MCF 10A (cell line): ENCODE measurements around the gene PTPRN2. TPM values are rescaled to one million over a fixed set of nuclear protein-coding genes. Genes with fewer than 3 reads are reported as not detected.
"Not testable (repeated sequence)": the region's sequence is repeated elsewhere in the genome, so short reads cannot be mapped to it uniquely, and the experiment has no call there.

Experiments used
- BruUV-seq: library from RNA; stranded (reverse); fragments of 400-500 nt; replicated peaks from 2 replicates; lab custom pipeline; 2021; lab: Mats Ljungman, UMichigan
- CTCF ChIA-PET: fragments of 300-600 bp; sonication (Branson Sonifier 250); formaldehyde crosslinking; extraction: SDS; loops from one replicate; lab custom pipeline; 2021; ENCODE audit warnings: antibody characterized with exemption, inconsistent platforms; lab: Yijun Ruan, JAX
- POLR2A ChIA-PET: fragments of 300-600, 350-650 bp; sonication (Branson Sonifier 250); formaldehyde crosslinking; extraction: SDS; loops from one replicate; lab custom pipeline; 2020; ENCODE audit warnings: antibody characterized with exemption, inconsistent platforms; lab: Yijun Ruan, JAX
- DNase-seq: peaks from one replicate; pipeline ENCODE4 v3.0.0-alpha.2; 2018; ENCODE audit not compliant: unreplicated experiment
- H3K27ac Mint-ChIP-seq: one replicate; pipeline ENCODE4 v1.8.0; 2022; ENCODE audit warnings: mild to moderate bottlenecking, low read depth, mixed read lengths; ENCODE audit not compliant: unreplicated experiment
- H3K27me3 Mint-ChIP-seq: one replicate; pipeline ENCODE4 v1.8.0; 2022; ENCODE audit warnings: mixed read lengths; ENCODE audit not compliant: insufficient read depth, unreplicated experiment
- H3K36me3 Mint-ChIP-seq: one replicate; pipeline ENCODE4 v1.8.0; 2022; ENCODE audit warnings: mild to moderate bottlenecking, moderate library complexity, mixed read lengths; ENCODE audit not compliant: insufficient read depth, unreplicated experiment
- H3K4me1 Mint-ChIP-seq: one replicate; pipeline ENCODE4 v1.8.0; 2022; ENCODE audit warnings: mixed read lengths; ENCODE audit not compliant: insufficient read depth, unreplicated experiment
- H3K4me3 Mint-ChIP-seq: one replicate; pipeline ENCODE4 v1.8.0; 2022; ENCODE audit warnings: mild to moderate bottlenecking, moderate library complexity, mixed read lengths; ENCODE audit not compliant: unreplicated experiment
- H3K9me3 Mint-ChIP-seq: one replicate; pipeline ENCODE4 v1.8.0; 2022; ENCODE audit warnings: mixed read lengths; ENCODE audit not compliant: unreplicated experiment
- CTCF ChIP-seq: fragments of 200-600 bp; IDR thresholded peaks from one replicate; pipeline ENCODE4 v1.8.0; 2022; ENCODE audit warnings: antibody characterized with exemption, mild to moderate bottlenecking; ENCODE audit not compliant: unreplicated experiment
- intact Hi-C: fragments of 100-400 bp; cut with micrococcal nuclease; formaldehyde crosslinking; loops from 2 replicates; pipeline ENCODE4 v1.14.1; 2022
- total RNA-seq: library from RNA; stranded (reverse); gene quantifications from 2 replicates; pipeline ENCODE4 v1.2.3, GENCODE V29; 2022

PTPRN2 gene
- total RNA-seq, 1 experiment from 2014 or later: 4.5 TPM

GRCh38 chr7:158310924-158311666 lies 276.5 kb downstream of the PTPRN2 start:
- no peak for DNase-seq
- Mint-ChIP-seq H3K36me3 (no peaks in the 10 kb centered on the region), H3K27me3 (no peaks in the 10 kb centered on the region), H3K27ac (no peak overlapping the region), H3K4me1 (no peaks in the 10 kb centered on the region), H3K4me3 (no peak overlapping the region), H3K9me3 (peaks cover 23% of the 10 kb centered on the region)
- TF ChIP-seq CTCF: no peak
- intact Hi-C loops: no loop called here
- BruUV-seq: no TSS peak
- CTCF ChIA-PET: no interaction called here
- POLR2A ChIA-PET: no interaction called here

DNA sequence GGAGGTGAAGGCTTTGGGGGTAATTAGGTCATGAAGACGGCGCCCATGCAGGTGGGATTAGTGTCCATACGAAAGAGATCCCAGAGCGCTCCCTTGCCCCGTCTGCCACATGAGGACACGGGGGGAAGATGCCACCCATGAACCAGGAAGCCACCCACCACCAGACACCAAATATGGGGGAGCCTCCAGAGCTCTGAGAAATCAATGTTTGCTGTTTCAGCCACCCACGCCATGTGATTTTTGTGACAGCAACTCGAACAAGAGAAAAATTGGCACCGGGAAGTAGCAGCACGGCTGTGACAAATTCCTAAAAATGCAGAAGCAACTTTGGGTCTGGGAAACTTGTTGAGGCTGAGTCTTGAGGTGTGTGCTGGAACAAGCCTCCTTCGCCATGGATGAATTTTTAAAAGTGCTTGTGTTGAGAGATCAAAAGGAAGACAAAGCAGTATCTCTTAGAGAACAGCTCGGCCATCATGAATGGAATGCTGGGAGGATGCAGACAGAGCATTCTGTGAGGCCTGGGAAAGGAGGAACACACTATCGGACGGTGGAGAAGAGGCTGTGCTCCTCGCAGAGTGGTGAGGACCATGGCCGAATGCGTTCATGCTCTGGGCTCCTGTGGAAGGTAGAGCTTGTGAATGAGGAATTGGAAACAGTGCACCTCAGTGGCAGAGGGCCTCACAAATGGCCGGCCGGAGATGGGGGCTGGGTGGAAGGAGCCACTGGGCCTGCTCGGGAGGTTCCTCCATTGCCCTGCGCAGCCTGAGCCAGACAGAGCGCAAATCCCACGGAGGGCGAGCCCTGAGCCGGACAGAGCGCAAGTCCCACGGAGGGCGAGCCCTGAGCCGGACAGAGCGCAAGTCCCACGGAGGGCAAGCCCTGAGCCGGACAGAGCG lies 277.5 kb downstream of the PTPRN2 start:
- intact Hi-C loops: no loop called here
- Mint-ChIP-seq H3K36me3 (peaks cover 3% of the 10 kb centered on the region), H3K9me3 (peaks cover 27% of the 10 kb centered on the region), H3K4me1 (no peaks in the 10 kb centered on the region), H3K27me3 (no peaks in the 10 kb centered on the region), H3K4me3 (no peak overlapping the region), H3K27ac (no peak overlapping the region)
- CTCF ChIA-PET: no interaction called here
- POLR2A ChIA-PET: no interaction called here
- no peak for TF ChIP-seq CTCF
- no peak for DNase-seq
- no TSS peak for BruUV-seq

GRCh38 chr7:158308001-158308400 lies 279.6 kb downstream of the PTPRN2 start:
- Mint-ChIP-seq H3K4me1 (no peaks in the 10 kb centered on the region), H3K36me3 (peaks cover 7% of the 10 kb centered on the region), H3K9me3 (peaks cover 38% of the 10 kb centered on the region), H3K4me3 (no peak overlapping the region), H3K27me3 (no peaks in the 10 kb centered on the region), H3K27ac (no peak overlapping the region)
- POLR2A ChIA-PET: no interaction called here
- CTCF ChIA-PET: no interaction called here
- DNase-seq: no peak
- intact Hi-C loops: no loop called here
- no TSS peak for BruUV-seq
- no peak for TF ChIP-seq CTCF

- H3K27ac Mint-ChIP-seq, H3K4me3 Mint-ChIP-seq, CTCF ChIA-PET, BruUV-seq, DNase-seq, intact Hi-C loops, POLR2A ChIA-PET, H3K27me3 Mint-ChIP-seq, H3K4me1 Mint-ChIP-seq: not testable (repeated sequence)
- H3K36me3 Mint-ChIP-seq: peaks cover 12% of the 10 kb centered on the region
- peaks cover 15% of the 10 kb centered on the region for H3K9me3 Mint-ChIP-seq
These were observed 283.6 kb downstream of the PTPRN2 start for GRCh38 chr7:158304072-158304471.
